C4-2B (cell line): ENCODE measurements around the gene ATP6V0C.

Experiments used
- H3K27ac ChIP-seq: fragments of 450-650 bp; 2 replicates; pipeline ENCODE4 v1.5.1; 2017
- CTCF ChIP-seq: fragments of 450-650 bp; conservative IDR thresholded peaks from 2 replicates; pipeline ENCODE4 v1.5.1; 2017; ENCODE audit warnings: mild to moderate bottlenecking
- ZFX ChIP-seq: fragments of 450-650 bp; IDR thresholded peaks from 2 replicates; pipeline ENCODE4 v1.6.1; 2017

The ATP6V0C gene

GRCh38 chr16:2523801-2524231 is 10.1 kb downstream of the ATP6V0C start:
- TF ChIP-seq CTCF (no peak), ZFX (no peak)
- no peak overlapping the region for H3K27ac ChIP-seq

- H3K27ac ChIP-seq: no peak overlapping the region
- TF ChIP-seq CTCF: no peak
- no peak for TF ChIP-seq ZFX
Observed at GRCh38 chr16:2524339-2524938, 10.7 kb downstream of the ATP6V0C start.

GRCh38 chr16:2526135-2526534 is 12.4 kb downstream of the ATP6V0C start:
- TF ChIP-seq ZFX (no peak), CTCF (no peak)
- H3K27ac ChIP-seq: no peak overlapping the region

GRCh38 chr16:2527071-2527783 is 13.5 kb downstream of the ATP6V0C start:
- no peak overlapping the region for H3K27ac ChIP-seq
- TF ChIP-seq CTCF: no peak
- TF ChIP-seq ZFX: no peak

GRCh38 chr16:2527784-2528100 is 14.0 kb downstream of the ATP6V0C start:
- TF ChIP-seq ZFX: no peak
- H3K27ac ChIP-seq: no peak overlapping the region

GRCh38 chr16:2528161-2529060 is 14.7 kb downstream of the ATP6V0C start:
- TF ChIP-seq CTCF (no peak), ZFX (no peak)
- no peak overlapping the region for H3K27ac ChIP-seq

- H3K27ac ChIP-seq: no peak overlapping the region; the same call in 1 of the 2 replicates
- TF ChIP-seq ZFX (no peak), CTCF (no peak; the same call in 1 of the 2 replicates)
Observed at GRCh38 chr16:2529061-2529931, 15.5 kb downstream of the ATP6V0C start.
